HFF-Myc (cell line): Measurements from ENCODE around the gene RALGAPA2.

Experiments used
- DNase-seq: peaks from one replicate; pipeline ENCODE4 v3.0.0-alpha.2; 2011; ENCODE audit warnings: low read depth; ENCODE audit errors: extremely low read depth
- H3K4me3 ChIP-seq: replicated peaks from 2 replicates; pipeline ENCODE4 v1.5.1; 2011; ENCODE audit warnings: low read depth, mild to moderate bottlenecking, control low read depth, low read length
- CTCF ChIP-seq: IDR thresholded peaks from 2 replicates; pipeline ENCODE4 v1.5.1; 2012; ENCODE audit warnings: mild to moderate bottlenecking, low read depth, low read length, control low read depth; ENCODE audit errors: missing control alignments

Gene RALGAPA2

GRCh38 chr20:20551409-20551808 lies 161.0 kb downstream of the RALGAPA2 start:
- DNase-seq, result no peak
- no peak for TF ChIP-seq CTCF
- H3K4me3 ChIP-seq, result no peak overlapping the region

GRCh38 chr20:20549704-20550103 lies 162.7 kb downstream of the RALGAPA2 start:
- peak; percentile 11 for DNase-seq
- H3K4me3 ChIP-seq, result no peak overlapping the region
- TF ChIP-seq CTCF, result no peak

- no peak for DNase-seq
- H3K4me3 ChIP-seq, result no peak overlapping the region
- no peak for TF ChIP-seq CTCF
Observed at GRCh38 chr20:20549267-20549612, 163.2 kb downstream of the RALGAPA2 start.

- H3K4me3 ChIP-seq, result no peak overlapping the region
- no peak for DNase-seq
- no peak for TF ChIP-seq CTCF
Observed at GRCh38 chr20:20548527-20549266, 163.7 kb downstream of the RALGAPA2 start.

- no peak overlapping the region for H3K4me3 ChIP-seq
- no peak for TF ChIP-seq CTCF
- no peak for DNase-seq
Observed at GRCh38 chr20:20547876-20548266, 164.6 kb downstream of the RALGAPA2 start.

- H3K4me3 ChIP-seq, result no peak overlapping the region
- DNase-seq, result peak; percentile 26
- no peak for TF ChIP-seq CTCF
Observed at GRCh38 chr20:20547221-20547875, 165.1 kb downstream of the RALGAPA2 start.
